ENCODE measurements around the gene SALL4. TPM values are rescaled to one million over a fixed set of nuclear protein-coding genes. Genes with fewer than 3 reads are reported as not detected.
A peak's percentile ranks its signal among the peaks of the same experiment; 100 is the strongest.

SALL4 gene
- total RNA-seq, 2 experiments from 2014 or later: not detected

DNA sequence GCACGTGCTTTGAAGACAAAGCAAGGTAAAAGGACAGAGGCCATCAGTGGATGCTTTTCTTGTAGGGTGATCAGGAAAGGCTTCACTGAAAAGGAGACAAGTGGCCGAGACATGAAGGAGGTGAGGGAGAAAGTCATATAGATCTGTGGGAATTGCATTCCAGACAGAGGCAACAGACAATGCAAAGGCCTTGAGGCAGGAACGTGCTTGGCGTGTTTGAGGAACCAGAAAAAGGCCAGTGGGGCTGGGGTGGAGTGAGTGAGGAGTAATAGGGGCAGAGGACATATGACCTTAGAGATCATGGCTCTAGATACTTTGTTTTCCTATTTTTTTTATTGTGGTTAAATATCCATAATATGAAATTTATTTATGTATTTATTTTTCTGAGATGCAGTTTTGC is 10.5 kb upstream of the SALL4 start:
- no peaks in the 10 kb centered on the region for H3K36me3 Mint-ChIP-seq (ENCODE audit: low read depth)
- H3K4me3 Mint-ChIP-seq: no peak overlapping the region
- H3K4me1 Mint-ChIP-seq: no peaks in the 10 kb centered on the region
- H3K27ac Mint-ChIP-seq: no peak overlapping the region
- H3K9me3 Mint-ChIP-seq: no peaks in the 10 kb centered on the region
- peaks cover 8% of the 10 kb centered on the region for H3K27me3 Mint-ChIP-seq
- CTCF ChIA-PET: no interaction called here
- POLR2A ChIA-PET: no interaction called here
- DNase-seq: no peak

DNA sequence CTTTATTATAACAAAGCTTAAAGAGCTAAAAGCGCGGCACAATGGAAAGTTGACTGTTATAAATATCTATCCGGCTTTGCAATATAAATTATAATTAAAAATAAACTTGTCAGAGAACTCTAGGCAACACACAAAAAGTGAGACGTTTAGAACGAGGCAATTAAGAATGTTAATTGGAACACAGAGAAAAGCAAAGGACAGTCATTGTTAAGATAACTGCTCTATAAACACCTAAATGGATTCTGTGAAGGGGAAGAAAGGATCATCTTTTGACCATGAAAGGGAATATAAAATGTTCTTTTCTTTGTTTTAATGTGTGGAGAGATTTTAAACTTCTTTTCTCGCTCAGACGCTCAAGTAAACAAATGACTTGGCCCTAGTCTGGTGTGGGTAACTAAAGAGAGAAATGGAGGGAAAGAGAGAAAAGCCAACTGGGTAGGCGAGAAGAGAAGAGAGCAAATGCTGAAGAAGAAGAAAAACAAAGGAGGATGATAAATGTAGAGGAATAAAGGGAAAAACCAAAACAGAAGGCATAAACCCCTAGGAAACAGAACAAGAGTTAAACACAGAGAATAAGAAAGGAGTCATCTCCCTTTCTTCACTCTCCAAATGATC is 9.3 kb upstream of the SALL4 start:
- Mint-ChIP-seq H3K9me3 (no peaks in the 10 kb centered on the region), H3K4me1 (no peaks in the 10 kb centered on the region), H3K27ac (no peak overlapping the region), H3K27me3 (peaks cover 8% of the 10 kb centered on the region), H3K36me3 (ENCODE audit: low read depth) (no peaks in the 10 kb centered on the region), H3K4me3 (no peak overlapping the region)
- POLR2A ChIA-PET: no interaction called here
- CTCF ChIA-PET: no interaction called here
- no peak for DNase-seq

- DNase-seq: no peak
- no peaks in the 10 kb centered on the region for H3K36me3 Mint-ChIP-seq (ENCODE audit: low read depth)
- ChIA-PET CTCF (no interaction called here), POLR2A (no interaction called here)
- no peaks in the 10 kb centered on the region for H3K4me1 Mint-ChIP-seq
- no peak overlapping the region for H3K4me3 Mint-ChIP-seq
- no peaks in the 10 kb centered on the region for H3K9me3 Mint-ChIP-seq
- H3K27ac Mint-ChIP-seq: no peak overlapping the region
- peaks cover 13% of the 10 kb centered on the region for H3K27me3 Mint-ChIP-seq
These were observed 8.7 kb upstream of the SALL4 start for GRCh38 chr20:51811042-51811355.

GRCh38 chr20:51810155-51811041 is 8.1 kb upstream of the SALL4 start:
- no peak for DNase-seq
- ChIA-PET POLR2A (no interaction called here), CTCF (interaction anchor here (1.0 kb wide), 1 partner anchor 10 kb away, joined by 5 read pairs; no protein-coding TSS in a partner anchor)
- peaks cover 13% of the 10 kb centered on the region for H3K27me3 Mint-ChIP-seq
- no peaks in the 10 kb centered on the region for H3K36me3 Mint-ChIP-seq (ENCODE audit: low read depth)
- no peaks in the 10 kb centered on the region for H3K4me1 Mint-ChIP-seq
- H3K9me3 Mint-ChIP-seq: no peaks in the 10 kb centered on the region
- no peak overlapping the region for H3K4me3 Mint-ChIP-seq
- H3K27ac Mint-ChIP-seq: no peak overlapping the region

GRCh38 chr20:51807720-51808250 is 5.5 kb upstream of the SALL4 start:
- Mint-ChIP-seq H3K4me1 (no peaks in the 10 kb centered on the region), H3K36me3 (ENCODE audit: low read depth) (no peaks in the 10 kb centered on the region), H3K27me3 (peaks cover 27% of the 10 kb centered on the region), H3K9me3 (no peaks in the 10 kb centered on the region), H3K27ac (no peak overlapping the region), H3K4me3 (no peak overlapping the region)
- POLR2A ChIA-PET: no interaction called here
- no peak for DNase-seq
- CTCF ChIA-PET: no interaction called here

GRCh38 chr20:51804754-51805153 is 2.4 kb upstream of the SALL4 start:
- Mint-ChIP-seq H3K4me3 (no peak overlapping the region), H3K9me3 (no peaks in the 10 kb centered on the region), H3K27me3 (peaks cover 45% of the 10 kb centered on the region), H3K27ac (no peak overlapping the region), H3K36me3 (ENCODE audit: low read depth) (no peaks in the 10 kb centered on the region), H3K4me1 (peaks cover 5% of the 10 kb centered on the region)
- POLR2A ChIA-PET: no interaction called here
- no peak for DNase-seq
- CTCF ChIA-PET: no interaction called here

DNA sequence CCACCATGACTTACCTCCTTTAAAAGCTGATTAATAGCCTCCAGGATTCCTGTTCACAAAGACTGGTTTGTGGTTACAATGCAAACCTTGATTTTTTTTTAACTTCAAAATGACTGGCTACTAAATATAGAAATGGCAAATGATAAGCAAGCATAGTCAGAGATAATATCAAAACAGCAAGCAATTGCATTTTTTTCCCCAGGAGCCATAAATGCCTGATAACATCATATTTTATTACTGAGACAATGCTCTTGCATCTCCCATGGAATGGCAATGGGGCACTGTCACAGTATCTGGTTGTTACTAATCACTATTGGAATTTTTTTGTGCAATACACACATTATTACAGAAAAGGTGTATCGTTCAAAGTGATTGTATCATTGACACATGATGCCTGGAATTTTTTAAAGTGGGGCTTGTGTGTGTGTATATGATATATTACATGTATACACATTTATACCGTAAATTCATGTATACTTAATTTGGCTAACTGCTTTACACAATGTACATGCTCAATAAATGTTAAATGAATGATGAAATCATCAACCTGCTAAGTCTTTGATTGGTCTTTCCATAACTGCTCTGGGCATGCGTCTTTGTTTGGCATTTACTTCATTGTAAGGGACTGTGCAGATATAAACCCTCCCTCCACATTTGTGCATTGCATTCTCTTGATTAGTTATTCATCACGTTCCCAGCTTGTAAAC is 980 bp upstream of the SALL4 start:
- H3K4me1 Mint-ChIP-seq: peaks cover 6% of the 10 kb centered on the region
- H3K4me3 Mint-ChIP-seq: no peak overlapping the region
- H3K36me3 Mint-ChIP-seq (ENCODE audit: low read depth): no peaks in the 10 kb centered on the region
- peaks cover 59% of the 10 kb centered on the region for H3K27me3 Mint-ChIP-seq
- POLR2A ChIA-PET: no interaction called here
- H3K27ac Mint-ChIP-seq: no peak overlapping the region
- CTCF ChIA-PET: no interaction called here
- H3K9me3 Mint-ChIP-seq: no peaks in the 10 kb centered on the region
- DNase-seq: no peak

DNA sequence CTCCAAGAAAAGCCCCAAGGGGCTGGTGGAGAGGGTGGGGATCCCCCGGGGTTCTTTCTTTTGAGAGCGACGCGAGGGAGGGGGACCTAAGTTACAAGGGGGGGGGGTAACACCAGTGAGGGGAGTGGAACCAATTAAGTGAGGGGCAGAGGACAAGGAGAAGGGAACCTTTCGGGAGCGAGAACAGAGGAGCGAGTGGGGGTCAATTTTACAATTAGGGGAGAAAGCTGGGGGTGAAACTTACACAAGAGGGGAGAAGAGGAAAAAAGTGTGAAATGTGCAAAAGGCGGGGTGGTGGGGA is 548 bp downstream of the SALL4 start:
- ChIA-PET POLR2A (no interaction called here), CTCF (no interaction called here)
- Mint-ChIP-seq H3K4me1 (peaks cover 6% of the 10 kb centered on the region), H3K27me3 (peaks cover 72% of the 10 kb centered on the region), H3K36me3 (ENCODE audit: low read depth) (no peaks in the 10 kb centered on the region), H3K4me3 (no peak overlapping the region), H3K27ac (no peak overlapping the region), H3K9me3 (no peaks in the 10 kb centered on the region)
- DNase-seq: no peak

DNA sequence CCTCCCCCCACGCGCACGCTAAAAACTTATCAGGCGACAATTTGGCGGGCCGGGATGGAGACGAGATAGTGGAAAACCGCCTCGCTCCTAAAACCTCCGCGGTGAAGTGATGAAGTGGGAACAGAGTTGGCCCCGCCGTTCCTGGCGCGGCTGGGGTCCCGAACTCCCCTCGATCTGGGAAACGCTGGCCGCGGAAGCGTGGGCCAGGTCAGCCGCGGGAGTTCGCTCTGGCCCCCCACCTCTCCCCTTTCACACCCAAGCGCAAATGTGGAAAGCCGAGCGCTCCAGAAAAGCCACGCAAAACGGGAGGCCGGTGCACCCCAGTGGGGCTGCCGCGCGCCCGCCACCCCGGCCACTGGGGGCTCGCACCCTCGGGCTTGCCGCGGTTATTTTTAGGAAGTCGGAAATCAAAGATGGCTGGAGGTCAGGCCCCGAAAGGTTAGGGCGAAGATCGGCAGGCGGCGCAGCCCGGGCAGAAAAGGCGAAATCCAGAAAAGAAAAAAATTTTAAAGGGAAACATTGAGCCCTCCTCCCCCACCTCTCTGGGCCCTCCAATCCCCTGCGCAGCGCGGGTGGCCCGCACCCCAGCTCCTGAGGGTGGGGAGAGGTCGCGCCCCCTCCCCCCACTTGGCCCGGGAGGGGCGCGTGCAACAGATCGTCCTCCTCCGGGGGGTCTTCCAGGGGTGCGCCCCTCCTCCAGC is 1.0 kb downstream of the SALL4 start:
- ChIA-PET POLR2A (interaction anchor here (0.6 kb wide), 1 partner anchor 59 kb away, joined by 3 read pairs; no protein-coding TSS in a partner anchor), CTCF (interaction anchor here (0.5 to 2.1 kb wide), 3 partner anchors 10 to 284 kb away, joined by 3 to 8 read pairs (median 4); no protein-coding TSS in a partner anchor)
- Mint-ChIP-seq H3K27me3 (peaks cover 71% of the 10 kb centered on the region), H3K4me3 (no peak overlapping the region), H3K36me3 (ENCODE audit: low read depth) (no peaks in the 10 kb centered on the region), H3K27ac (no peak overlapping the region), H3K4me1 (peaks cover 6% of the 10 kb centered on the region), H3K9me3 (no peaks in the 10 kb centered on the region)
- DNase-seq: no peak

DNA sequence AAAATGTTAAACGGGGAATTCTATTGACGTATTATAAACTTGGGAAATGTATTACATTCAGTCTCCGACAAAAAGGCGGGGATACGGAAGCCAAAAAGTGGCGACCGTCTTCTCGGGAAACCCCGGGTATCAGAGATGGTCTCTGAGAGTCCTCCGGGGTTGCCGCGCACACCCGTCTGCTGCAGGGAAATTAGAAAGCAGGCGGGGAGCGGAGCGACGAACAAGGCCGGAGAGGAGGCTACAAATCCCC is 1.5 kb downstream of the SALL4 start:
- CTCF ChIA-PET: interaction anchor here (0.5 to 2.1 kb wide), 9 partner anchors 9 to 285 kb away, joined by 3 to 8 read pairs (median 4); no protein-coding TSS in a partner anchor
- POLR2A ChIA-PET: interaction anchor here (0.6 to 1.4 kb wide), 2 partner anchors 59 to 282 kb away, joined by 3 read pairs; no protein-coding TSS in a partner anchor
- peaks cover 66% of the 10 kb centered on the region for H3K27me3 Mint-ChIP-seq
- H3K4me3 Mint-ChIP-seq: no peak overlapping the region
- DNase-seq: no peak
- H3K27ac Mint-ChIP-seq: no peak overlapping the region
- peaks cover 6% of the 10 kb centered on the region for H3K4me1 Mint-ChIP-seq
- no peaks in the 10 kb centered on the region for H3K9me3 Mint-ChIP-seq
- H3K36me3 Mint-ChIP-seq (ENCODE audit: low read depth): no peaks in the 10 kb centered on the region

GRCh38 chr20:51800060-51800871 is 2.1 kb downstream of the SALL4 start:
- ChIA-PET CTCF (interaction anchor here (0.5 to 2.2 kb wide), 13 partner anchors 9 to 285 kb away, joined by 3 to 8 read pairs (median 4); no protein-coding TSS in a partner anchor), POLR2A (interaction anchor here (0.6 to 1.4 kb wide), 2 partner anchors 58 to 283 kb away, joined by 3 read pairs; no protein-coding TSS in a partner anchor)
- peaks cover 6% of the 10 kb centered on the region for H3K4me1 Mint-ChIP-seq
- H3K4me3 Mint-ChIP-seq: no peak overlapping the region
- H3K36me3 Mint-ChIP-seq (ENCODE audit: low read depth): no peaks in the 10 kb centered on the region
- H3K27ac Mint-ChIP-seq: no peak overlapping the region
- H3K9me3 Mint-ChIP-seq: no peaks in the 10 kb centered on the region
- peak; percentile 62 for DNase-seq
- H3K27me3 Mint-ChIP-seq: peaks cover 65% of the 10 kb centered on the region

DNA sequence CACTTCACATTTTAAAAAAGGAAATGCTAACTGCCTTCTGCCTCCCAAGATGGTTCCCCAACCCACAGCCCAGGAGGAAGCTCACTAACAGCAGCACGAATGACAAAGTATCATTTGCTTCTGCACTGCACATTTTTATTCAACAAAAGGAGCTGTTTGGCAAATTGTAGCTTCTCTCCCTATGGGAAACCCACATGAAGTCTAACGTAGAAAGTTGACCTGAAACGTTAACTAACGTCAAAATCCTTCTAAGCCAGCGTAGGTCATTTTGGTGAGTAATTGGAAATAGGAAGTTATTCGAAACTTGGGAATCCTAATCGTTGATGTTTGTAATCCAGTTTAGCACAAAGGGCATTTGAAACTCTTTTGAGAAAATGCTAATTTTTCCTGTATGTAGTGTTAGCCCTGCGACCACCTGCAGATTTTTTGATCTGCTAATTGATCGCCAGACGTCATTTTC is 2.9 kb downstream of the SALL4 start:
- no peak for DNase-seq
- ChIA-PET CTCF (interaction anchor here (0.6 to 2.2 kb wide), 9 partner anchors 8 to 286 kb away, joined by 3 to 8 read pairs (median 4); no protein-coding TSS in a partner anchor), POLR2A (interaction anchor here (1.4 kb wide), 1 partner anchor 283 kb away, joined by 3 read pairs; no protein-coding TSS in a partner anchor)
- peaks cover 63% of the 10 kb centered on the region for H3K27me3 Mint-ChIP-seq
- H3K4me3 Mint-ChIP-seq: no peak overlapping the region
- H3K4me1 Mint-ChIP-seq: peaks cover 6% of the 10 kb centered on the region
- no peak overlapping the region for H3K27ac Mint-ChIP-seq
- H3K9me3 Mint-ChIP-seq: no peaks in the 10 kb centered on the region
- no peaks in the 10 kb centered on the region for H3K36me3 Mint-ChIP-seq (ENCODE audit: low read depth)
